GM21786 (cell line): ENCODE results near the gene KRT86.

Source experiments
- ATAC-seq: cut with Tn5 transposase; IDR thresholded peaks from one replicate; pipeline ENCODE4 v1.9.1; 2021; ENCODE audit not compliant: unreplicated experiment

The KRT86 gene

DNA sequence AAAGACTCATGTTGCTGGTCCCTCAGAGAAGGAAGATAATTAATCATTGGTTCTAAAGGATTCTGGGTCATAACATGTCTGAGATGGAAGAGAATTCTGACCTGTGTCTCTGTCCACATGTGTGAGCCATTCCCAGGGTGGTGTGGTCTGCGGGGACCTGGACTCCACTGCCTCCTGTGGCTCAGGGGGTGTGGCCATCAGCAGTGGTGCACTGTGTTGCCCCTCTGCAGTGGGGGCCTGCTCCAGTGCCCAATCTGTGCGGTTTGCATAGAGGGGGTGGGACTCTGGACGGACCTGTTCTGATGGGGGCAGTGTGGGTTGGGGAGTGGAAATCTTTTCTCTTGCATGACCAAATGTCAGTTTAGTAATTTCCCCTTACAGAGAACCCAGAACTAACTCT lies 79.3 kb downstream of the KRT86 start:
- no peak for ATAC-seq

DNA sequence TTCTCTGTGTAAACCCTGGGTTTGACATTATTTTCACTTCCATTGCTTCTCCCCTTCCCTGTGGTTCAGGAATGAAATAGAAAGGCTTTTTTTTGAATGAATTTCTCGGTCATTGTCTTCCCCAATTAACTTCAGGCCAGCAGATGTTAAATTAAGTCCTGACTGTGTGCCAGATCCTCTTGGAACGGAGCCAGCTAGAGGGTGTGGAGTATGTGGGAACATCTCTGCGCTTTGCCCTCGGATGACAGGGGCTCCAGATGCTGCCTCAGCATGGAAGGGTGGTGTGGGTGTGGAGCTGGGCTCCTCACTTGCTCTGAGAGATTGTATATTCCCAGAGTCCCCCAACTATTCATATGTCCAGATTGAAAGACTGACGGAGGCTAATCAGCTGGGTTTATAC lies 79.8 kb downstream of the KRT86 start:
- ATAC-seq = no peak

GRCh38 chr12:52355176-52355575 lies 80.7 kb downstream of the KRT86 start:
- ATAC-seq = no peak

DNA sequence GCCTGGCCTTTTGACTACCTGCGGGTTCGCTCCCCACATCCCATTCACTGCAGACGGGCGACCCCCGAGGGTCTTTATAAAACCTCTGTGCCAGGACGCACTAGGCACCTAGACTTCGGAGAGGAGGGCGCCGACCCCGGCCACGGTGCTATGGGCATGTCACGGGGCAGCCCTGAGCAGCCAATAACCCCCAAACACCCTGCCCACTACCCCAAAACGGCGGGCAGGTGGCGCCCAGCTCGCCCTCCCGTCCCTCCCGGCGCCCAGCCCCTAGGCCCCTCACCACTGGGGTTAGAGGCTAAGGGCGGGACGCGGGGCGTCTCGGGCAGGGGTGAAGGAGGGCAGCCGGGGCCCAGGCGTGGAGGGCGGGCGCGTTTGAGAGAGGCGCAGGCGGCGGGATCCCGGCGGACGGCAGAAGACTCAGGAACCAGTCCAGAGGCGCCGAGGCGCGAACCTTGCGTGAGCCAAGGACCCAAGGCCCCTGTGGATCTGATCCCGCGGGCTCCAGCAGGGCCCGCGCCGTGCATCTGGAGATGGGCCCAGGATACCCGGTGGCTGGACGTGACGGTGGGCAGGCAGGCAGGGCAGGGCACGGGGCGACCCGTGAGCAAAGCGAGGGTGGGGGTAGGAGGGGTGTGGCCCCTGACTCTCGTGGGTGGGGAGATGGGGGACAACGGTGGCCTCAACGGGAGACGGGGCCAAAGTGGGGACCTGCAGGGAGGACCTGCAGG lies 81.8 kb downstream of the KRT86 start:
- no peak for ATAC-seq

GRCh38 chr12:52356762-52357580 lies 82.5 kb downstream of the KRT86 start:
- ATAC-seq = no peak
